A549 (cell line): ENCODE data around the gene PCDHA1.

Source experiments
- BHLHE40 ChIP-seq: IDR thresholded peaks from 2 replicates; pipeline ENCODE4 v1.6.1; 2012; ENCODE audit warnings: low read depth, low read length, inconsistent platforms
- CBX2 ChIP-seq: fragments of 200-600 bp; sonication (generic); IDR thresholded peaks from 2 replicates; pipeline ENCODE4 v1.6.1; 2016; ENCODE audit warnings: low read depth, mild to moderate bottlenecking, borderline replicate concordance
- CHD2 ChIP-seq: fragments of 150-350 bp; IDR thresholded peaks from 2 replicates; pipeline ENCODE4 v1.6.1; 2014; ENCODE audit warnings: low read length; ENCODE audit not compliant: partially characterized antibody
- FOXS1 ChIP-seq: fragments of 250-450 bp; sonication (Bioruptor Pico); IDR thresholded peaks from 2 replicates; pipeline ENCODE4 v1.5.0; 2020; ENCODE audit warnings: mild to moderate bottlenecking, moderate library complexity
- HOXB13 ChIP-seq: fragments of 250-450 bp; sonication (Bioruptor Pico); IDR thresholded peaks from 2 replicates; pipeline ENCODE4 v1.5.0; 2020; ENCODE audit warnings: low read depth, mild to moderate bottlenecking, moderate library complexity
- MAZ ChIP-seq: fragments of 150-350 bp; IDR thresholded peaks from 2 replicates; pipeline ENCODE4 v1.6.1; 2014; ENCODE audit warnings: antibody characterized with exemption, low read depth, low read length, borderline replicate concordance
- POLR2A ChIP-seq: IDR thresholded peaks from 2 replicates; pipeline ENCODE4 v1.6.1; 2012; ENCODE audit warnings: mild to moderate bottlenecking, low read length
- RAD21 ChIP-seq, 2 experiments: fragments of >200 bp in 1 of 2; sonication (Bioruptor Twin) in 1 of 2; formaldehyde crosslinking in 1 of 2; IDR thresholded peaks in 1 of 2; conservative IDR thresholded peaks in 1 of 2; 2 replicates in 1 of 2; 3 replicates in 1 of 2; pipeline ENCODE4 v1.6.1; 2012 to 2018; ENCODE audit warnings: inconsistent platforms in 1 of 2
- RNF2 ChIP-seq: fragments of 200-600 bp; sonication (generic); IDR thresholded peaks from 2 replicates; pipeline ENCODE4 v1.6.1; 2016; ENCODE audit warnings: low read depth, mild to moderate bottlenecking, antibody characterized with exemption, moderate library complexity, borderline replicate concordance
- TP53 ChIP-seq: fragments of 250-450 bp; sonication (Bioruptor Pico); IDR thresholded peaks from 2 replicates; pipeline ENCODE4 v1.5.0; 2021; ENCODE audit warnings: mild to moderate bottlenecking, moderate library complexity
- TF ChIP-seq, protein P1 (sequence below): fragments of >200 bp; sonication (Bioruptor Twin); formaldehyde crosslinking; IDR thresholded peaks from 3 replicates; pipeline ENCODE4 v1.5.1; 2016
- TF ChIP-seq, protein P2 (sequence below): fragments of 200-600 bp; sonication (generic); IDR thresholded peaks from 2 replicates; pipeline ENCODE4 v1.6.1; 2016; ENCODE audit warnings: antibody characterized with exemption, mild to moderate bottlenecking, moderate library complexity
- TF ChIP-seq, protein P3 (sequence below): fragments of 150-350 bp; IDR thresholded peaks from 2 replicates; pipeline ENCODE4 v1.6.1; 2014; ENCODE audit warnings: low read depth, mild to moderate bottlenecking, low read length

DNA sequence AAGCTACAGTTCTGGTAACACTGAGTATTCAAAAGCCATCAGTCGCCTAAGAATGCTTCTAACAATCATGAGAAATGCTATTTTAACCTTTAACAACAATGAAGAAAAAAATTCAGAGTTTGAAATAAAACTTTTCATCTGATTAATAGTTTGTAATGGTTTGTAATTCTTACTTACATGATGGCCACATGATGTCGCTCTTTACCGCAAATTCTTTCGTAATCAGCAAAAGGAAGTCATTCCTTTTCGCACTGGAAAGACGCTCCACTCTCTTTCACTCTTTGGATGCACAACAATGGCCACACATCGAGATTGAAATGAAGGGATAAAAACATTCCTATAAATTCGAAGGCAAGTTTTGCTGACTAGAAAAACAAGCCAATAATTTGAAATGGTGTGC is 48.1 kb downstream of the PCDHA1 start, which contains the start of gene PCDHA7:
- TF ChIP-seq, protein P1, sequence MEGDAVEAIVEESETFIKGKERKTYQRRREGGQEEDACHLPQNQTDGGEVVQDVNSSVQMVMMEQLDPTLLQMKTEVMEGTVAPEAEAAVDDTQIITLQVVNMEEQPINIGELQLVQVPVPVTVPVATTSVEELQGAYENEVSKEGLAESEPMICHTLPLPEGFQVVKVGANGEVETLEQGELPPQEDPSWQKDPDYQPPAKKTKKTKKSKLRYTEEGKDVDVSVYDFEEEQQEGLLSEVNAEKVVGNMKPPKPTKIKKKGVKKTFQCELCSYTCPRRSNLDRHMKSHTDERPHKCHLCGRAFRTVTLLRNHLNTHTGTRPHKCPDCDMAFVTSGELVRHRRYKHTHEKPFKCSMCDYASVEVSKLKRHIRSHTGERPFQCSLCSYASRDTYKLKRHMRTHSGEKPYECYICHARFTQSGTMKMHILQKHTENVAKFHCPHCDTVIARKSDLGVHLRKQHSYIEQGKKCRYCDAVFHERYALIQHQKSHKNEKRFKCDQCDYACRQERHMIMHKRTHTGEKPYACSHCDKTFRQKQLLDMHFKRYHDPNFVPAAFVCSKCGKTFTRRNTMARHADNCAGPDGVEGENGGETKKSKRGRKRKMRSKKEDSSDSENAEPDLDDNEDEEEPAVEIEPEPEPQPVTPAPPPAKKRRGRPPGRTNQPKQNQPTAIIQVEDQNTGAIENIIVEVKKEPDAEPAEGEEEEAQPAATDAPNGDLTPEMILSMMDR, result peak; percentile 23; the same call in 2 of the 3 replicates
- peak; percentile 23 to 43; a peak in 3 of 5 replicates for TF ChIP-seq RAD21 (conservative IDR thresholded peaks at IDR 0.05 in 1 of 2, IDR thresholded peaks at IDR 0.05 in 1 of 2)
- TF ChIP-seq, protein P2, sequence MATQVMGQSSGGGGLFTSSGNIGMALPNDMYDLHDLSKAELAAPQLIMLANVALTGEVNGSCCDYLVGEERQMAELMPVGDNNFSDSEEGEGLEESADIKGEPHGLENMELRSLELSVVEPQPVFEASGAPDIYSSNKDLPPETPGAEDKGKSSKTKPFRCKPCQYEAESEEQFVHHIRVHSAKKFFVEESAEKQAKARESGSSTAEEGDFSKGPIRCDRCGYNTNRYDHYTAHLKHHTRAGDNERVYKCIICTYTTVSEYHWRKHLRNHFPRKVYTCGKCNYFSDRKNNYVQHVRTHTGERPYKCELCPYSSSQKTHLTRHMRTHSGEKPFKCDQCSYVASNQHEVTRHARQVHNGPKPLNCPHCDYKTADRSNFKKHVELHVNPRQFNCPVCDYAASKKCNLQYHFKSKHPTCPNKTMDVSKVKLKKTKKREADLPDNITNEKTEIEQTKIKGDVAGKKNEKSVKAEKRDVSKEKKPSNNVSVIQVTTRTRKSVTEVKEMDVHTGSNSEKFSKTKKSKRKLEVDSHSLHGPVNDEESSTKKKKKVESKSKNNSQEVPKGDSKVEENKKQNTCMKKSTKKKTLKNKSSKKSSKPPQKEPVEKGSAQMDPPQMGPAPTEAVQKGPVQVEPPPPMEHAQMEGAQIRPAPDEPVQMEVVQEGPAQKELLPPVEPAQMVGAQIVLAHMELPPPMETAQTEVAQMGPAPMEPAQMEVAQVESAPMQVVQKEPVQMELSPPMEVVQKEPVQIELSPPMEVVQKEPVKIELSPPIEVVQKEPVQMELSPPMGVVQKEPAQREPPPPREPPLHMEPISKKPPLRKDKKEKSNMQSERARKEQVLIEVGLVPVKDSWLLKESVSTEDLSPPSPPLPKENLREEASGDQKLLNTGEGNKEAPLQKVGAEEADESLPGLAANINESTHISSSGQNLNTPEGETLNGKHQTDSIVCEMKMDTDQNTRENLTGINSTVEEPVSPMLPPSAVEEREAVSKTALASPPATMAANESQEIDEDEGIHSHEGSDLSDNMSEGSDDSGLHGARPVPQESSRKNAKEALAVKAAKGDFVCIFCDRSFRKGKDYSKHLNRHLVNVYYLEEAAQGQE, result no peak
- TF ChIP-seq HOXB13 (CRISPR knock-in tag), result no peak
- TF ChIP-seq CBX2, result no peak
- TF ChIP-seq BHLHE40, result no peak
- no peak for TF ChIP-seq RNF2
- no peak for TF ChIP-seq POLR2A
- no peak for TF ChIP-seq MAZ
- TF ChIP-seq TP53, result no peak
- no peak for TF ChIP-seq FOXS1
- TF ChIP-seq, protein P3, sequence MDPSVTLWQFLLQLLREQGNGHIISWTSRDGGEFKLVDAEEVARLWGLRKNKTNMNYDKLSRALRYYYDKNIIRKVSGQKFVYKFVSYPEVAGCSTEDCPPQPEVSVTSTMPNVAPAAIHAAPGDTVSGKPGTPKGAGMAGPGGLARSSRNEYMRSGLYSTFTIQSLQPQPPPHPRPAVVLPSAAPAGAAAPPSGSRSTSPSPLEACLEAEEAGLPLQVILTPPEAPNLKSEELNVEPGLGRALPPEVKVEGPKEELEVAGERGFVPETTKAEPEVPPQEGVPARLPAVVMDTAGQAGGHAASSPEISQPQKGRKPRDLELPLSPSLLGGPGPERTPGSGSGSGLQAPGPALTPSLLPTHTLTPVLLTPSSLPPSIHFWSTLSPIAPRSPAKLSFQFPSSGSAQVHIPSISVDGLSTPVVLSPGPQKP, result no peak
- no peak for TF ChIP-seq CHD2
